HepG2 (cell line): Measurements from ENCODE around the gene FRMD6. TPM values are rescaled to one million over a fixed set of nuclear protein-coding genes. Genes with fewer than 3 reads are reported as not detected.

Source experiments
- ATAC-seq: fragments of 200-7000 bp; cut with Tn5 transposase; 3 replicates; pipeline ENCODE4 v1.9.1; 2020; ENCODE audit warnings: mild to moderate bottlenecking, moderate library complexity
- BruUV-seq: library from RNA; stranded (reverse); fragments of 400-500 nt; replicated peaks from 2 replicates; lab custom pipeline; 2021; lab: Mats Ljungman, UMichigan
- CTCF ChIA-PET: fragments of 300-600 bp; formaldehyde crosslinking; extraction: SDS; loops from one replicate; lab custom pipeline; 2021; ENCODE audit warnings: low total read pairs, inconsistent platforms, low intra/inter-chr PET ratio; lab: Yijun Ruan, JAX
- POLR2A ChIA-PET: fragments of 350-600 bp; sonication (Branson Sonifier 250); formaldehyde crosslinking; loops from one replicate; lab custom pipeline; 2020; ENCODE audit warnings: antibody characterized with exemption, inconsistent platforms; lab: Yijun Ruan, JAX
- DNase-seq: peaks from one replicate; pipeline ENCODE4 v3.0.0-alpha.2; 2015; ENCODE audit warnings: low spot score
- FAIRE-seq: peaks from 3 replicates; lab custom pipeline; 2011; peaks lifted over from hg19 to GRCh38; lab: Jason Lieb, UNC
- H2AFZ ChIP-seq: one replicate; pipeline ENCODE4 v1.6.1; 2011; ENCODE audit warnings: low read length, inconsistent platforms
- H3K27ac ChIP-seq: fragments of 300-600 bp; 3 replicates; pipeline ENCODE4 v1.8.0; 2011; ENCODE audit warnings: mixed run types, mild to moderate bottlenecking, mixed read lengths, low read length, inconsistent platforms; ENCODE audit not compliant: insufficient read depth; ENCODE audit errors: extremely low read length
- H3K27me3 ChIP-seq, 2 experiments: fragments of 200-600 bp in 1 of 2; 2 replicates in 1 of 2; 3 replicates in 1 of 2; pipeline versions ENCODE4 v1.6.0 to v1.8.0; 2011; ENCODE audit warnings: low read length in 2 of 2, mild to moderate bottlenecking in 2 of 2, moderate library complexity in 2 of 2, inconsistent platforms in 1 of 2; ENCODE audit not compliant: insufficient read depth in 2 of 2, control insufficient read depth in 1 of 2
- H3K36me3 ChIP-seq, 2 experiments: fragments of 200-600 bp in 1 of 2; replicated peaks in 1 of 2; 2 replicates in 1 of 2; 3 replicates in 1 of 2; pipeline versions ENCODE4 v1.5.1 to v1.8.0; 2011; ENCODE audit warnings: low read length in 2 of 2, inconsistent platforms in 1 of 2; ENCODE audit not compliant: insufficient read depth in 2 of 2, control insufficient read depth in 1 of 2
- H3K4me1 ChIP-seq: 2 replicates; pipeline ENCODE4 v1.5.1; 2012; ENCODE audit warnings: low read length, inconsistent platforms; ENCODE audit not compliant: insufficient read depth
- H3K4me2 ChIP-seq: 2 replicates; pipeline ENCODE4 v1.6.0; 2011; ENCODE audit warnings: low read depth, low read length, inconsistent platforms
- H3K4me3 ChIP-seq, 3 experiments: fragments of 200-600 bp in 1 of 3; sonication (generic), shearing (Covaris generic) in 1 of 3; replicated peaks in 1 of 3; 2 replicates each; pipeline ENCODE4 v1.5.1; 2011 to 2016; ENCODE audit warnings: low read length in 3 of 3, inconsistent platforms in 2 of 3, low read depth in 2 of 3, mild to moderate bottlenecking in 2 of 3, control low read depth in 1 of 3, mixed read lengths in 1 of 3; ENCODE audit not compliant: insufficient read depth in 1 of 3
- H3K79me2 ChIP-seq: one replicate; pipeline ENCODE4 v1.6.1; 2011; ENCODE audit warnings: low read length, inconsistent platforms; ENCODE audit not compliant: insufficient read depth
- H3K9ac ChIP-seq: 2 replicates; pipeline ENCODE4 v1.6.0; 2011; ENCODE audit warnings: mild to moderate bottlenecking, low read depth, low read length, inconsistent platforms; ENCODE audit not compliant: insufficient read depth
- H3K9me3 ChIP-seq: 2 replicates; pipeline ENCODE4 v1.5.1; 2012; ENCODE audit warnings: mild to moderate bottlenecking, low read length
- H4K20me1 ChIP-seq: 2 replicates; pipeline ENCODE4 v1.6.0; 2011; ENCODE audit warnings: inconsistent platforms, mild to moderate bottlenecking, low read length, moderate library complexity; ENCODE audit not compliant: insufficient read depth
- BCL3 ChIP-seq: sonication (generic); formaldehyde crosslinking; IDR thresholded peaks from 2 replicates; pipeline ENCODE4 v1.5.1; 2020; ENCODE audit warnings: mild to moderate bottlenecking, missing genetic modification reagents, moderate library complexity
- PAXIP1 ChIP-seq: sonication (generic); formaldehyde crosslinking; conservative IDR thresholded peaks from 2 replicates; pipeline ENCODE4 v1.4.0; 2020; ENCODE audit warnings: mild to moderate bottlenecking, missing genetic modification reagents, moderate library complexity
- ZFP1 ChIP-seq: IDR thresholded peaks from 2 replicates; pipeline ENCODE4 v1.6.1; 2016
- ZFYVE20 ChIP-seq: sonication (generic); formaldehyde crosslinking; IDR thresholded peaks from 2 replicates; pipeline ENCODE4 v1.8.0; 2023; ENCODE audit warnings: low read depth, mild to moderate bottlenecking, moderate library complexity, missing genetic modification reagents, borderline replicate concordance
- ZNF503 ChIP-seq: sonication (generic); formaldehyde crosslinking; IDR thresholded peaks from 2 replicates; pipeline ENCODE4 v1.4.0; 2020; ENCODE audit warnings: missing genetic modification reagents
- ZZZ3 ChIP-seq: sonication (generic); formaldehyde crosslinking; IDR thresholded peaks from 2 replicates; pipeline ENCODE4 v1.4.0; 2020; ENCODE audit warnings: missing genetic modification reagents, mild to moderate bottlenecking, borderline replicate concordance
- WGBS: methylation state at CpG from one replicate; pipeline ENCODE4 v1.1.6; 2017; ENCODE audit warnings: low lambda C conversion rate; 5-methylcytosine and 5-hydroxymethylcytosine counted together
- in situ Hi-C: cut with HindIII; loops from 2 replicates; pipeline ENCODE4 v1.10.0; 2017; ENCODE audit warnings: low pct_unique_long_range_greater_than_20kb; ENCODE audit not compliant: extremely low pct_ligation_motif_present
- intact Hi-C: fragments of 100-400 bp; cut with micrococcal nuclease; formaldehyde crosslinking; loops from one replicate; pipeline ENCODE4 v1.10.0; 2022; ENCODE audit not compliant: unreplicated experiment
- polyA plus RNA-seq, 8 experiments: library from polyadenylated mRNA; depleted of rRNA in 3 of 8; stranded (reverse) in 7 of 8; unstranded in 1 of 8; fragments of >200 nt; fragmentation: Illumina TruSeq in 4 of 8; extraction: Trizol in 4 of 8; gene quantifications; 2 replicates each; pipeline versions ENCODE4 v1.2.1 to v1.2.3, GENCODE V29; 2011 to 2016; ENCODE audit warnings: low read depth in 4 of 8, missing spikeins in 1 of 8, mixed read lengths in 1 of 8; ENCODE audit not compliant: insufficient read depth in 1 of 8
- total RNA-seq, 5 experiments: library from RNA; depleted of rRNA; stranded (reverse); fragments of >200 nt; fragmentation: Illumina TruSeq; extraction: Trizol; gene quantifications; 2 replicates each; pipeline ENCODE4 v1.2.3, GENCODE V29; 2016; ENCODE audit warnings: low read depth in 1 of 5

The FRMD6 gene
- total and polyA plus RNA-seq, 2 of the 13 experiments (the other 11 are each of a cell fraction or from before 2014, with no cell fraction given) = 2.4 to 5.4 TPM

GRCh38 chr14:51733147-51733546, 81.4 kb downstream of the FRMD6 start:
- no peak overlapping the region for H2AFZ ChIP-seq

More at GRCh38 chr14:51733147-51733546, 81.4 kb downstream of the FRMD6 start:
- no peaks in the 10 kb centered on the region for H3K36me3 ChIP-seq
- H3K27me3 ChIP-seq = no peaks in the 10 kb centered on the region; a peak in 1 of 5 replicates
- CTCF ChIA-PET = no interaction called here
- BruUV-seq = no TSS peak
- no peak overlapping the region for H3K27ac ChIP-seq
- no peak overlapping the region for H3K4me2 ChIP-seq
- no peak overlapping the region for H3K4me3 ChIP-seq
- ATAC-seq (no peak), FAIRE-seq (no peak), DNase-seq (no peak)
- H3K4me1 ChIP-seq = peaks cover 11% of the 10 kb centered on the region
- in situ Hi-C loops = no loop called here
- no peaks in the 10 kb centered on the region for H3K9me3 ChIP-seq
- intact Hi-C loops = no loop called here
- H4K20me1 ChIP-seq = no peaks in the 10 kb centered on the region
- no peak overlapping the region for H3K9ac ChIP-seq
- POLR2A ChIA-PET = no interaction called here
- WGBS = 17% methylated on average over 1 of the region's 1 CpG
- no peaks in the 10 kb centered on the region for H3K79me2 ChIP-seq
- no peak for TF ChIP-seq BCL3 (CRISPR knock-in tag)
- no peak for TF ChIP-seq ZFYVE20 (CRISPR knock-in tag)
- no peak for TF ChIP-seq ZFP1 (CRISPR knock-in tag)
- TF ChIP-seq ZNF503 = no peak
- no peak for TF ChIP-seq ZZZ3 (CRISPR knock-in tag)
- TF ChIP-seq PAXIP1 = no peak
